Hepatocyte (in vitro differentiated cells): ENCODE data around the gene RADIL. TPM values are rescaled to one million over a fixed set of nuclear protein-coding genes. Genes with fewer than 3 reads are reported as not detected.

Experiments
- DNase-seq: peaks from one replicate; pipeline ENCODE4 v3.0.0-alpha.2; 2016; ENCODE audit warnings: low spot score
- H2AFZ ChIP-seq: fragments of 200-600 bp; sonication (generic); 2 replicates; pipeline ENCODE4 v1.6.0; 2016; ENCODE audit warnings: antibody characterized with exemption, mild to moderate bottlenecking
- H3K27ac ChIP-seq: fragments of 200-600 bp; sonication (generic); 2 replicates; pipeline ENCODE4 v1.5.1; 2016; ENCODE audit warnings: mild to moderate bottlenecking
- H3K27me3 ChIP-seq: fragments of 200-600 bp; sonication (generic); 2 replicates; pipeline ENCODE4 v1.6.1; 2016
- H3K36me3 ChIP-seq: fragments of 200-600 bp; sonication (generic); replicated peaks from 2 replicates; pipeline ENCODE4 v1.5.1; 2016; ENCODE audit warnings: low read depth; ENCODE audit not compliant: insufficient read depth
- H3K4me1 ChIP-seq: fragments of 200-600 bp; sonication (generic); 2 replicates; pipeline ENCODE4 v1.5.1; 2016; ENCODE audit warnings: mild to moderate bottlenecking, moderate library complexity; ENCODE audit not compliant: insufficient read depth
- H3K4me2 ChIP-seq: fragments of 200-600 bp; sonication (generic); 2 replicates; pipeline ENCODE4 v1.6.0; 2016
- H3K4me3 ChIP-seq: fragments of 200-600 bp; sonication (generic); 2 replicates; pipeline ENCODE4 v1.5.1; 2016; ENCODE audit warnings: mild to moderate bottlenecking
- H3K79me2 ChIP-seq: fragments of 200-600 bp; sonication (generic); 2 replicates; pipeline ENCODE4 v1.6.0; 2017; ENCODE audit warnings: mild to moderate bottlenecking
- H3K9me2 ChIP-seq: fragments of 200-600 bp; sonication (generic); replicated peaks from 2 replicates; pipeline ENCODE4 v1.6.0; 2017; ENCODE audit warnings: mild to moderate bottlenecking; ENCODE audit not compliant: insufficient read depth
- H3K9me3 ChIP-seq: fragments of 200-600 bp; sonication (generic); 2 replicates; pipeline ENCODE4 v1.5.1; 2016; ENCODE audit warnings: low read depth, mild to moderate bottlenecking
- H4K20me1 ChIP-seq: fragments of 200-600 bp; sonication (generic); 2 replicates; pipeline ENCODE4 v1.6.0; 2016; ENCODE audit warnings: mild to moderate bottlenecking; ENCODE audit not compliant: insufficient read depth, poor library complexity, severe bottlenecking
- EZH2 ChIP-seq: fragments of 200-600 bp; sonication (generic); IDR thresholded peaks from 2 replicates; pipeline ENCODE4 v1.6.1; 2016; ENCODE audit warnings: antibody characterized with exemption, mild to moderate bottlenecking, borderline replicate concordance
- EZH2phosphoT487 ChIP-seq: fragments of 200-600 bp; sonication (generic); IDR thresholded peaks from one replicate; pipeline ENCODE4 v1.6.1; 2018; ENCODE audit warnings: antibody characterized with exemption, mild to moderate bottlenecking, low read depth, moderate library complexity; ENCODE audit not compliant: unreplicated experiment, severe bottlenecking
- WGBS: methylation state at CpG from one replicate; pipeline ENCODE4 v1.1.6; 2016; ENCODE audit warnings: low lambda C conversion rate; ENCODE audit errors: missing lambda C conversion rate; 5-methylcytosine and 5-hydroxymethylcytosine counted together
- polyA plus RNA-seq: library from polyadenylated mRNA; unstranded; fragments of >200 nt; fragmentation: Nextera tagmentation; extraction: Ambion mirVana; gene quantifications from 2 replicates; pipeline ENCODE4 v1.2.1, GENCODE V29; 2016
- total RNA-seq: library from RNA; depleted of rRNA; stranded (reverse); fragments of >200 nt; gene quantifications from 2 replicates; pipeline ENCODE4 v1.2.3, GENCODE V29; 2014
- TF ChIP-seq, protein P1 (sequence below): fragments of 200-600 bp; sonication (generic); IDR thresholded peaks from 2 replicates; pipeline ENCODE4 v1.5.1; 2016; ENCODE audit warnings: antibody characterized with exemption, mild to moderate bottlenecking; ENCODE audit not compliant: poor library complexity

The RADIL gene
- total and polyA plus RNA-seq, 2 experiments from 2014 or later = 0.53 to 0.60 TPM

DNA sequence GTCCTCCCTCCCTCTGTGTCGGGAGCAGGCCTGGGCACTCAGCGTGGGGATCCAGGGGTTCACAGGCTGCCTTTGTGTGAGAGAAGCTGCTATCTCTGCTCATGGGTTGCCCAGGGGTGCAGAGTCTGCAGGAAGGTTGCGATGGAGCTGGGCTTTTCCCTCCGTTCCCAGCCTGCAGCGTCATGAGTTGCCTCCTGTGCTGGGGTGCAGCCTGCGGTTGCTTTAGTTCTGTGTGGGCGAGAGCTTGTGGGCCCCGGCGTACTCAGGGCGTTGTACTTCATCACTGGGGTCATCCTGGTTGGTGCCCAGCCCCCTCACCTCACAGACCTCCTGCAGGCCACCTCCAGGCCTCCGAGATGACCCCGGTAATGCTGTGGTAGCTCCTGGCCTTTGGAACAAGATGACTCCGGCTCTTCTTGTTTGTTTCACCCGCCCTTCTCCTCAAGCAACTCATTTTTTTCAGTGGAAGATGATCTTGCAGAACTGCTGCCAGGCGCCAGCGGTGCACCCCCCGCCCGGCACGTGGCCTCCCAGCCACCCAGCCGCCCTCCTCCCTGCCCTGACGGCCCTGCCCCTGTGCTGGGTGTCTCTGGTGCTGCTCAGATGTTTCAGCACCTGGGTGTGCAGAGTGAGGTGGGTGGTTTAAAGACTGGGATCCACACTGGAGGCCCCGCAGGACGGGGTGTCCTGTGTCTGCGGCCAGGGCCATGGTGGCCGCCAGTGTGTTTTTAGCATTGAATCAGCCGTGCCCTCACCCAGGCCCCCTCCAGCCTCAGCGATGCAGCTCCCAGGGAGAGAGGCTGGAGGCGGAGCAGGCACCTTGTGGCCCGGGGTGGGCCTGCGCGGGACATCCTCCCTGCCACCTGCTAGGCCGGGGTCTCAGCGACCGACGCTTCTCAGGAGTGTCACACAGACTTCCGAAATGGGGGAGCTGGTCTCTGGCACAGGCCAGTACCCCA lies 100.9 kb downstream of the RADIL start:
- no peaks in the 10 kb centered on the region for H3K36me3 ChIP-seq

DNA sequence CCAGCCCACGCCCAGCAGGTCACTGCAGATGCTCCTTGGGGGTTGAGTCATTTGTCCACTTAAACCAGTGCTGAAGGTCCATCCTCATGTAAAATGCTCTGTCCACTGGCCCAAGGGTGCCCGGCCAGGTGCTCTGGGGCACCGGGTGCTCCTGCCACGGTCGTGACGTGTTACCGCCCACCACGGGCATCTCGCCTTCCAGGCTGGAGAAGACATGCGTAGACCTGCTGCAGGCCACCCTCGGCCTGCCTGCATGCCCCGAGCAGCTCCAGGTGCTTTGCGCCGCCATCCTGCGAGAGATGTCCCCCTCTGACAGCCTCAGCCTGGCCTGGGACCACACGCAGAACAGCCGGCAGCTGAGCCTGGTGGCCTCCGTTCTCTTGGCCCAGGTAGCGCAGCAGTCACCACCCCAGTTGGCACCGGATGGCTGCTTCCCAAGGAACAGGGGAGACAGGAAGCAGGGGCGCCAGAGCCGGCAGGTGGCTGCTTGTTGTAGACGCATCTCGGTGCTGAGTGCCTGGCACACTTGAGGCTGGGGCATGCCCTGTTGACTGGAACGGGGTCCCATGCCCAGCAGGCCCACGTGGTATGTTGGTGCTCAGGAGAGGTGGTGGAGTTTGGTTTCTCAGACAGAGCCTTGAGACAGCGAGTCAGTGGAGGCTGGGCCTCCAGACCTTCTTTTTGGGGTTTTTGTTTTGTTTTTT lies 102.0 kb downstream of the RADIL start:
- no peak for TF ChIP-seq EZH2phosphoT487
- TF ChIP-seq, protein P1, sequence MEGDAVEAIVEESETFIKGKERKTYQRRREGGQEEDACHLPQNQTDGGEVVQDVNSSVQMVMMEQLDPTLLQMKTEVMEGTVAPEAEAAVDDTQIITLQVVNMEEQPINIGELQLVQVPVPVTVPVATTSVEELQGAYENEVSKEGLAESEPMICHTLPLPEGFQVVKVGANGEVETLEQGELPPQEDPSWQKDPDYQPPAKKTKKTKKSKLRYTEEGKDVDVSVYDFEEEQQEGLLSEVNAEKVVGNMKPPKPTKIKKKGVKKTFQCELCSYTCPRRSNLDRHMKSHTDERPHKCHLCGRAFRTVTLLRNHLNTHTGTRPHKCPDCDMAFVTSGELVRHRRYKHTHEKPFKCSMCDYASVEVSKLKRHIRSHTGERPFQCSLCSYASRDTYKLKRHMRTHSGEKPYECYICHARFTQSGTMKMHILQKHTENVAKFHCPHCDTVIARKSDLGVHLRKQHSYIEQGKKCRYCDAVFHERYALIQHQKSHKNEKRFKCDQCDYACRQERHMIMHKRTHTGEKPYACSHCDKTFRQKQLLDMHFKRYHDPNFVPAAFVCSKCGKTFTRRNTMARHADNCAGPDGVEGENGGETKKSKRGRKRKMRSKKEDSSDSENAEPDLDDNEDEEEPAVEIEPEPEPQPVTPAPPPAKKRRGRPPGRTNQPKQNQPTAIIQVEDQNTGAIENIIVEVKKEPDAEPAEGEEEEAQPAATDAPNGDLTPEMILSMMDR = no peak
- TF ChIP-seq EZH2 = no peak
- Histone ChIP-seq H3K27me3 (no peaks in the 10 kb centered on the region), H3K79me2 (peaks cover 36% of the 10 kb centered on the region), H3K4me3 (no peak overlapping the region), H3K4me2 (no peak overlapping the region), H2AFZ (no peak overlapping the region), H3K9me3 (no peaks in the 10 kb centered on the region), H3K9me2 (no peaks in the 10 kb centered on the region), H3K4me1 (peaks cover 8% of the 10 kb centered on the region), H3K27ac (no peak overlapping the region), H3K36me3 (no peaks in the 10 kb centered on the region), H4K20me1 (peaks cover 13% of the 10 kb centered on the region)
- no peak for DNase-seq
- 98% methylated on average over 27 of the region's 27 CpGs for WGBS

More for the DNA sequence above, 100.9 kb downstream of the RADIL start:
- 96% methylated on average over 30 of the region's 36 CpGs for WGBS
- Histone ChIP-seq H3K27me3 (no peaks in the 10 kb centered on the region), H3K9me2 (no peaks in the 10 kb centered on the region), H2AFZ (no peak overlapping the region), H3K4me1 (no peaks in the 10 kb centered on the region), H3K9me3 (no peaks in the 10 kb centered on the region), H4K20me1 (peaks cover 13% of the 10 kb centered on the region), H3K4me2 (no peak overlapping the region), H3K4me3 (no peak overlapping the region), H3K27ac (no peak overlapping the region), H3K79me2 (peaks cover 26% of the 10 kb centered on the region)
- TF ChIP-seq EZH2 (no peak), EZH2phosphoT487 (no peak)
- TF ChIP-seq, protein P1 = no peak
- DNase-seq = no peak

DNA sequence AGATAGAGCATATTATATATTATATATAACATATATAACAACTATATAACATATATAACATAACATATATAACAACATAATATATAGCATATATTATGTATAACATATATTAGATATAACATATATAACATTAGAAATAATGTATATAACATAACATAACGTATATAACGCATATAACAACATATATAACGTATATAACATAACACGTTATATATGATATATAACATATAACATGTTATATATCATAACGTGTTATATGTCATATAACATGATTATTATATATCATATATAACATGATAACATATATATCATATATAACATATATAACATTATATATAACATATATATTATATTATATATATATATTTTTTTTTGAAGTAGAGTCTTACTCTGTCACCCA lies 104.4 kb downstream of the RADIL start:
- H3K4me3 ChIP-seq = no peak overlapping the region
- H4K20me1 ChIP-seq = peaks cover 13% of the 10 kb centered on the region
- TF ChIP-seq EZH2phosphoT487 = no peak
- TF ChIP-seq, protein P1 = no peak
- no peak overlapping the region for H2AFZ ChIP-seq
- no peak overlapping the region for H3K4me2 ChIP-seq
- H3K36me3 ChIP-seq = no peaks in the 10 kb centered on the region
- H3K27me3 ChIP-seq = no peaks in the 10 kb centered on the region
- H3K4me1 ChIP-seq = peaks cover 9% of the 10 kb centered on the region
- H3K27ac ChIP-seq = no peak overlapping the region
- peaks cover 47% of the 10 kb centered on the region for H3K79me2 ChIP-seq
- WGBS = 98% methylated on average over 5 of the region's 5 CpGs
- no peaks in the 10 kb centered on the region for H3K9me2 ChIP-seq
- DNase-seq = no peak
- H3K9me3 ChIP-seq = no peaks in the 10 kb centered on the region
